PC-3 (cell line): ENCODE results near the gene NUDT3. TPM values are rescaled to one million over a fixed set of nuclear protein-coding genes. Genes with fewer than 3 reads are reported as not detected.

Source experiments
- ATAC-seq: fragments of 200-7000 bp; cut with Tn5 transposase; 2 replicates; pipeline ENCODE4 v1.9.1; 2020; ENCODE audit warnings: mild to moderate bottlenecking, moderate library complexity
- BruUV-seq: library from RNA; stranded (reverse); fragments of 400-500 nt; replicated peaks from 2 replicates; lab custom pipeline; 2021; lab: Mats Ljungman, UMichigan
- CTCF ChIA-PET: fragments of 300-600 bp; sonication (Branson Sonifier 250); formaldehyde crosslinking; loops from one replicate; lab custom pipeline; 2022; ENCODE audit warnings: antibody characterized with exemption; lab: Charles Lee
- POLR2A ChIA-PET: fragments of 300-600 bp; sonication (Branson Sonifier 250); formaldehyde crosslinking; loops from one replicate; lab custom pipeline; 2022; ENCODE audit warnings: antibody characterized with exemption; ENCODE audit not compliant: unreplicated experiment; lab: Charles Lee
- DNase-seq: peaks from one replicate; pipeline ENCODE4 v3.0.0-alpha.2; 2015
- H2AFZ ChIP-seq: fragments of 300-600 bp; sonication (generic); 2 replicates; pipeline ENCODE4 v1.6.0; 2016; ENCODE audit warnings: antibody characterized with exemption, low read length
- H3F3A ChIP-seq: fragments of 300-600 bp; sonication (generic); one replicate; pipeline ENCODE4 v1.6.0; 2017; ENCODE audit warnings: antibody characterized with exemption, low read length, control low read depth, mild to moderate bottlenecking; ENCODE audit not compliant: unreplicated experiment
- H3K27ac ChIP-seq: fragments of 300-600 bp; sonication (generic); 2 replicates; pipeline ENCODE4 v1.5.1; 2016; ENCODE audit warnings: mild to moderate bottlenecking, low read length
- H3K27me3 ChIP-seq: fragments of 300-600 bp; sonication (generic); 2 replicates; pipeline ENCODE4 v1.6.1; 2016; ENCODE audit warnings: low read length, mixed read lengths
- H3K36me3 ChIP-seq: fragments of 300-600 bp; sonication (generic); 2 replicates; pipeline ENCODE4 v1.6.1; 2016; ENCODE audit warnings: low read depth, mixed run types, low read length, mixed read lengths
- H3K4me1 ChIP-seq: fragments of 300-600 bp; sonication (generic); 2 replicates; pipeline ENCODE4 v1.5.1; 2016; ENCODE audit warnings: low read length; ENCODE audit not compliant: insufficient read depth
- H3K4me2 ChIP-seq: fragments of 300-600 bp; sonication (generic); 2 replicates; pipeline ENCODE4 v1.6.0; 2016; ENCODE audit warnings: low read length
- H3K4me3 ChIP-seq: fragments of 300-600 bp; sonication (generic); 2 replicates; pipeline ENCODE4 v1.5.1; 2016; ENCODE audit warnings: mild to moderate bottlenecking, low read length, mixed read lengths
- H3K79me2 ChIP-seq: fragments of 300-600 bp; sonication (generic); 2 replicates; pipeline ENCODE4 v1.6.1; 2017; ENCODE audit warnings: low read length, mixed read lengths
- H3K9ac ChIP-seq: fragments of 300-600 bp; sonication (generic); 2 replicates; pipeline ENCODE4 v1.6.0; 2016; ENCODE audit warnings: mild to moderate bottlenecking, low read length
- H3K9me2 ChIP-seq: fragments of 300-600 bp; sonication (generic); replicated peaks from 2 replicates; pipeline ENCODE4 v1.6.1; 2016; ENCODE audit warnings: mixed run types, low read length, mixed read lengths
- H3K9me3 ChIP-seq: fragments of 300-600 bp; sonication (generic); 2 replicates; pipeline ENCODE4 v1.6.1; 2016; ENCODE audit warnings: low read length, mixed read lengths
- H4K20me1 ChIP-seq: fragments of 300-600 bp; sonication (generic); 2 replicates; pipeline ENCODE4 v1.6.1; 2016; ENCODE audit warnings: low read length, mixed read lengths
- CTCF ChIP-seq: fragments of 300-600 bp; sonication (generic); conservative IDR thresholded peaks from 2 replicates; pipeline ENCODE4 v1.5.1; 2017; ENCODE audit warnings: antibody characterized with exemption, low read depth, mild to moderate bottlenecking, low read length
- EZH2 ChIP-seq: fragments of 300-600 bp; sonication (generic); IDR thresholded peaks from one replicate; pipeline ENCODE4 v1.6.1; 2017; ENCODE audit warnings: antibody characterized with exemption, mild to moderate bottlenecking, low read length; ENCODE audit not compliant: unreplicated experiment
- EZH2phosphoT487 ChIP-seq: fragments of 300-600 bp; sonication (generic); IDR thresholded peaks from 2 replicates; pipeline ENCODE4 v1.6.1; 2018; ENCODE audit warnings: mild to moderate bottlenecking, antibody characterized with exemption, low read length, borderline replicate concordance
- intact Hi-C: fragments of 100-400 bp; cut with micrococcal nuclease; formaldehyde crosslinking; loops from 2 replicates; pipeline ENCODE4 v1.9.0; 2023
- total RNA-seq: library from RNA; depleted of rRNA; stranded (reverse); fragments of >200 nt; gene quantifications from 2 replicates; pipeline ENCODE4 v1.2.3, GENCODE V29; 2014

NUDT3 gene
- total RNA-seq, 1 experiment from 2014 or later, result 24.6 TPM

- Histone ChIP-seq H3K4me3 (peak within 1 kb of the TSS; percentile 79), H3K4me2 (peak within 1 kb of the TSS; percentile 94), H3K36me3 (peaks cover 6% of the 10 kb centered on the region; the same call in 1 of the 2 replicates), H3K27me3 (no peaks in the 10 kb centered on the region), H2AFZ (peak within 1 kb of the TSS; percentile 100), H3K27ac (peak within 1 kb of the TSS; percentile 60), H3K9ac (peak within 1 kb of the TSS; percentile 89), H3K9me2 (no peaks in the 10 kb centered on the region), H4K20me1 (no peaks in the 10 kb centered on the region), H3K4me1 (peaks cover 55% of the 10 kb centered on the region), H3K79me2 (peaks cover 11% of the 10 kb centered on the region; the same call in 1 of the 2 replicates), H3F3A (peaks cover 4% of the 10 kb centered on the region), H3K9me3 (no peaks in the 10 kb centered on the region)
- DNase-seq, result peak; percentile 96
- ChIA-PET CTCF (interaction anchor here (0.5 to 3.5 kb wide), 8 partner anchors 16 to 651 kb away, joined by 3 to 34 read pairs (median 3); no protein-coding TSS in a partner anchor), POLR2A (no interaction called here)
- intact Hi-C loops, result loop anchor here (1.0 to 5.0 kb wide), 5 partner anchors 92 to 358 kb away; no protein-coding TSS in a partner anchor
- no TSS peak for BruUV-seq
- ATAC-seq, result peak; percentile 45
- TF ChIP-seq EZH2 (no peak), CTCF (peak; percentile 77)
Observed at GRCh38 chr6:34248727-34249468, 143.6 kb downstream of the NUDT3 start, which contains the start of gene SMIM29. Gene SMIM29, minus strand, starts transcription at chr6:34249006. Its CDS starts 1,215 bp downstream, at chr6:34247791.

GRCh38 chr6:34248198-34248726, 144.2 kb downstream of the NUDT3 start:
- BruUV-seq, result TSS peak; percentile 63
- POLR2A ChIA-PET, result interaction anchor here (0.7 kb wide), 1 partner anchor 24 kb away, joined by 3 read pairs; no protein-coding TSS in a partner anchor
- no peaks in the 10 kb centered on the region for H3K9me3 ChIP-seq
- intact Hi-C loops, result loop anchor here (2.0 to 5.0 kb wide), 3 partner anchors 93 to 359 kb away; no protein-coding TSS in a partner anchor
- H4K20me1 ChIP-seq, result no peaks in the 10 kb centered on the region
- H3K27ac ChIP-seq, result peak overlapping the region; percentile 60
- H3F3A ChIP-seq, result peaks cover 10% of the 10 kb centered on the region
- H3K9ac ChIP-seq, result peak overlapping the region; percentile 69
- DNase-seq (peak; percentile 43), ATAC-seq (peak; percentile 9)
- no peaks in the 10 kb centered on the region for H3K27me3 ChIP-seq
- H3K4me3 ChIP-seq, result peak overlapping the region; percentile 79
- H3K36me3 ChIP-seq, result peaks cover 12% of the 10 kb centered on the region; the same call in 1 of the 2 replicates
- peak overlapping the region; percentile 47 for H2AFZ ChIP-seq
- peak overlapping the region; percentile 94 for H3K4me2 ChIP-seq
- peaks cover 11% of the 10 kb centered on the region; the same call in 1 of the 2 replicates for H3K79me2 ChIP-seq
- CTCF ChIA-PET, result interaction anchor here (0.9 to 3.5 kb wide), 3 partner anchors 52 to 167 kb away, joined by 3 to 34 read pairs (median 3); no protein-coding TSS in a partner anchor
- peaks cover 61% of the 10 kb centered on the region for H3K4me1 ChIP-seq
- H3K9me2 ChIP-seq, result no peaks in the 10 kb centered on the region
- no peak for TF ChIP-seq EZH2phosphoT487
- TF ChIP-seq CTCF, result no peak
- no peak for TF ChIP-seq EZH2
